AG04449 (cell line): ENCODE results near the gene YY1.

Source experiments
- CTCF ChIA-PET: fragments of 350-600 bp; formaldehyde crosslinking; extraction: SDS; loops from one replicate; lab custom pipeline; 2021; ENCODE audit warnings: antibody characterized with exemption; lab: Yijun Ruan, JAX
- POLR2A ChIA-PET: fragments of 400-600, 350-600 bp; formaldehyde crosslinking; extraction: SDS; loops from one replicate; lab custom pipeline; 2020; ENCODE audit warnings: antibody characterized with exemption, inconsistent platforms; lab: Yijun Ruan, JAX
- DNase-seq: peaks from one replicate; pipeline ENCODE4 v3.0.0-alpha.2; 2010; ENCODE audit warnings: low read depth, low spot score
- H3K4me3 ChIP-seq: 2 replicates; pipeline ENCODE4 v1.5.1; 2011; ENCODE audit warnings: low read depth, mild to moderate bottlenecking, control low read depth, low read length
- TF ChIP-seq, protein P1 (sequence below): IDR thresholded peaks from one replicate; pipeline ENCODE4 v1.5.1; 2011; ENCODE audit warnings: mild to moderate bottlenecking, moderate library complexity, low read length, control low read depth, inconsistent platforms; ENCODE audit not compliant: insufficient read depth; ENCODE audit errors: missing control alignments

The YY1 gene

DNA sequence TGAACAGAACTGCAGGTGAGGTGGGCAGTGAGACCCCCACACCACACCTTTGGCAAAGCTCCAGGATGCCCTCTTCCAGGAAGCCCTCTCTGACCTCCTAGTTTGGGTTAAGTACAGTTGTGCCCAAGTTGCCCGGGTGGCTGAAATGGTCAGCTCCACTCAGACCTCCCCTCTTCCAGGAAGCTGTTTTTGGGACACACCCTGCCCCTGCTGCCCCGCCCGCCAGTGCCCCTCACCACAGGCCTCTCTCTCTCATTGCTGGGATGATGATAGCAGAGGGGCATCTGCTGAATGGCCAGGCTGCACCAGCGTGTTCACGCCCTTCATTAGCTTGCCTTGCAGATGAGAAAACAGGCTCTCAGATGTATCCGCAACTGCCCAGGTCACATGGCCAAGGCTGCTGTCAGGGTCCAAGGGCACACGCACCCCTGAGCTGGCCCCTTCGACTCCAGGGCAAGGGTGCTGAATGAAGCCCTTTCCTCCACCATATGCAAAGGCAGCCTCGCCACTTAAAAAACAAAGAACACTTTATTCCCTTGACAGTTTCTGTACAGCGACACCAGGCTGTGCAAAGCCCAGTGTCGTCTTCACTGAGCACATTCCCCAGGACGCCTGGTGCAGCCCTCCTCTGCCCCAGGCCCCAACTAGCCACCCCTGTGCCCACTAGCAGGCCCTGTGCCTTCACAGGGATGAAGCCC, 51.8 kb downstream of the YY1 start:
- H3K4me3 ChIP-seq: no peak overlapping the region
- no peak for DNase-seq
- CTCF ChIA-PET: interaction anchor here (1.0 to 2.2 kb wide), 4 partner anchors 12 to 94 kb away, joined by 3 to 8 read pairs (median 6); no protein-coding TSS in a partner anchor
- TF ChIP-seq, protein P1, sequence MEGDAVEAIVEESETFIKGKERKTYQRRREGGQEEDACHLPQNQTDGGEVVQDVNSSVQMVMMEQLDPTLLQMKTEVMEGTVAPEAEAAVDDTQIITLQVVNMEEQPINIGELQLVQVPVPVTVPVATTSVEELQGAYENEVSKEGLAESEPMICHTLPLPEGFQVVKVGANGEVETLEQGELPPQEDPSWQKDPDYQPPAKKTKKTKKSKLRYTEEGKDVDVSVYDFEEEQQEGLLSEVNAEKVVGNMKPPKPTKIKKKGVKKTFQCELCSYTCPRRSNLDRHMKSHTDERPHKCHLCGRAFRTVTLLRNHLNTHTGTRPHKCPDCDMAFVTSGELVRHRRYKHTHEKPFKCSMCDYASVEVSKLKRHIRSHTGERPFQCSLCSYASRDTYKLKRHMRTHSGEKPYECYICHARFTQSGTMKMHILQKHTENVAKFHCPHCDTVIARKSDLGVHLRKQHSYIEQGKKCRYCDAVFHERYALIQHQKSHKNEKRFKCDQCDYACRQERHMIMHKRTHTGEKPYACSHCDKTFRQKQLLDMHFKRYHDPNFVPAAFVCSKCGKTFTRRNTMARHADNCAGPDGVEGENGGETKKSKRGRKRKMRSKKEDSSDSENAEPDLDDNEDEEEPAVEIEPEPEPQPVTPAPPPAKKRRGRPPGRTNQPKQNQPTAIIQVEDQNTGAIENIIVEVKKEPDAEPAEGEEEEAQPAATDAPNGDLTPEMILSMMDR: no peak
- POLR2A ChIA-PET: no interaction called here

DNA sequence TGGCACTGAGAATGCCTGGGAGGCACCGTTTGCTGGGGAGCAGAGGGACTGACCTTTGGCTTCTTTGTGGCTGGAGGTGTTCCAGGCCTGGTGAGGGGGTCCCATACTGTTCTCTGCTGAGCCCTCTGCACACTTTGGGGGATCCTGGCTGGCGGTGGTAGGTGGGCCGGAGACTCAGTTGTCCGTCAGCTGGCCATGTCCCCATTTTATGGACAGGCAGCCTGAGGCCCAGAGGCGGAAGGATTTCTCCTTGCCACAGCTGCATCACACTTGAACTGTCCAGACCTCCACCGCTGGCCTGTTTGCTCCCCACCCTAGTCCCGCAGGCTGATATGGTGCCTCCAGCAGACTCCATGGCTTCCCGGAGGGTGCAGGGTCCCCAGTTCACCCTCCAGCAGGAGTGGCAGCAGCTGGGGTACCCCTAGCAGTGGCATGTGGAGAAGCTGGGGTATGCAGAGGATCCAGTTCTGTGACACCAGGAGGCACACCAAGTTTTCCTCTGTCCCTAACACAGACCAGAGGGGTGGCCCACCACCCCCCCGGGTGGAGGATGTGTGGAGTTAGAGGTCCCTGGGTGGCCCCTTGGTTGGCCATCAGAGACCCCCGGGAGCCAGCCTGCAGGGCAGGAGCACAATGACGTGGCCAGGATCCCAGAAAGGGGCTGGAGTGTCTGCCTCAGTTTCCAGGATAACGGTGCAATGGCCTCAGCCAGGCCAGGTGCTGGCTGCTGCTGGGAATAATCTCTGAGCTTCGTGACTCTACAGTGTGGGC, 52.5 kb downstream of the YY1 start:
- CTCF ChIA-PET: interaction anchor here (2.2 to 14.1 kb wide), 3 partner anchors 7 to 12 kb away, joined by 8 to 141 read pairs (median 26); no protein-coding TSS in a partner anchor
- no peak for DNase-seq
- H3K4me3 ChIP-seq: no peak overlapping the region
- TF ChIP-seq, protein P1: no peak
- POLR2A ChIA-PET: no interaction called here

DNA sequence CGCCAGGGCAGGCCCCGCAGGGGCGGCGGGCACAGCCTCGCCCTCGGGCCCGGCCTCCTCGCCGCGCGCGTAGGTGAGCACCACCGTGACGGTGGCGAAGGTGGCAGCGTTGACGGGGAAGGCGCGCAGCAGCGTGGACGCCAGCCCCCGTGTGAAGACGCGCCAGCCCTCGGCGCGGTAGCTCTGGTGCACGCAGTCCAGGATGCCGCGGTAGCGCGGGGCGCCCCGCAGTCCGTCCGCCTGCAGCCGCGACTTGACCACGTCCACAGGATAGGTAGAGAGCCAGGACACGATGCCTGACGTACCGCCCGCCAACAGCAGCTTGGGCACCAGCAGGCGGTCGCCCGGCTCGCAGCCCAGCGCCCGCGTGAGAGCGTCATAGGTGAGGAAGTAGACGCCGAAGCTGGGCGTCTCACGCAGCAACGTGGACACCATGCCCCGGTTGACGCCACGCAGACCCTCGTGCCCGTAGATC, 53.4 kb downstream of the YY1 start:
- ChIA-PET CTCF (interaction anchor here (4.2 to 14.1 kb wide), 2 partner anchors 8 to 11 kb away, joined by 26 to 141 read pairs; no protein-coding TSS in a partner anchor), POLR2A (no interaction called here)
- H3K4me3 ChIP-seq: no peak overlapping the region
- TF ChIP-seq, protein P1: no peak
- no peak for DNase-seq

DNA sequence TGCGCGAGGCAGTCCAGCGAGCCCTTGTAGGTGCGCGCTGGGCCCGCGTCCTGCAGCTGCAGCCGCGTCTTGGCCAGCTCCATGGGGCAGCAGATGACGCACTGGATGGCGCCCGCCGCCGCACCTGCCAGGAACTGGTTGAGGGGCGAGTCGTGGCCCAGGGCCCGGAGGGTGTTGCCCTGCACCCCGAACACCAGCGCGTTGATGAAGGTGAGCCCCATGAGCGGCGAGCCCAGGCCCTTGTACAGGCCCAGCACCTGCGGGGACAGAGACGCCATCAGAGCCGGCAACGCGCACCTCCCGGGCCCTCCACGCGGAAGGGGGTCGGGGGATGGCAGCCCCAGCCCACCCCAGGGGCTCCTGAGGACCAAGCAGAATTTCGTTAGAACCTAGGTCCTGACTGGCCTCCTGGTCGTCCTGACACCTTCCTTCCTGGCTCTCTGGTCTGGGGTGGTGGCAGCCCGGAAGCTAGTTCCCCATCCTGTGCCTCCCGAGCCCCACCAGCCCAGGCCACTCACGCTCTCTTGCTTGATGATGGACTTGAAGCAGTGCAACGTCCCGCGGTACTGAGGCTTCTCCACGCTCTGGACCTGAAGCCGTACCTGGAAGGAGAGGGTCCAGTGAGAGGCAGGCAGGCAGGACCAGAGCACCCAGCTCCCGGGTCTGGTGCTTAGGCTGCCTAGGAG, 54.0 kb downstream of the YY1 start:
- DNase-seq: no peak
- ChIA-PET CTCF (interaction anchor here (4.2 to 14.1 kb wide), 2 partner anchors 8 to 10 kb away, joined by 26 to 141 read pairs; no protein-coding TSS in a partner anchor), POLR2A (no interaction called here)
- no peak overlapping the region for H3K4me3 ChIP-seq
- TF ChIP-seq, protein P1: no peak

DNA sequence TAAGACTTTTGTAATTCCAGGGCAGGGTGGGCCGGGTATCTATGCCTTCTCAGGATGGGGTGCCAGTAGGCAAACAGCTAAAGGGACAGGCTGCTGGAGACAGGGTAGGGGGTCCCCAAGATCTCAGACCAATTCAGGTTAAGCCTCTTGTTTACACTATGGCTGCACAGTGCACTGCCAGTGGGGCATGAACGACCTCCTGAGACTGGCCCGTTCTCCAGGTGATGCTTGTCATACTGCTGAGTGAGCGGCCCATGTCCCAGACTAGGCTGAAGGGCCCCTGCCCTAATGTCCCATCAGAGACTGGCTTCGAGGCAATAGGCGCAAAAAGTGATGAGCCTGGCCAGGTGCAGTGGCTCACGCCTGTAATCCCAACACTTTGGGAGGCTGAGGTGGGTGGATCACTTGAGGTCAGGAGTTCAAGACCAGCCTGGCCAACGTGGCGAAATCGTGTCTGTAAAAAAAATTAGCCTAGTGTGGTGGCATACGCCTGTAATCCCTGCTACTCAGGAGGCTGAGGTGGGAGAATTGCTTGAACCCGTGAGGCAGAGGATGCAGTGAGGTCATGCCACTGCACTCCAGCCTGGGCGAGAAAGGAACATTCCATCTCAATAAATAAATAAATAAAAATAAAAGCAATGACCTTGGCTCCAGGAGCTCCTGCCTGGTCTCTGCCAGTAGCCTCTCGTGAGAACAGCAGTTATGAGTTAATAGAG, 54.7 kb downstream of the YY1 start:
- CTCF ChIA-PET: interaction anchor here (4.2 to 14.1 kb wide), 2 partner anchors 9 to 10 kb away, joined by 26 to 141 read pairs; no protein-coding TSS in a partner anchor

More for the DNA sequence above, 54.7 kb downstream of the YY1 start:
- DNase-seq: no peak
- POLR2A ChIA-PET: no interaction called here
- no peak overlapping the region for H3K4me3 ChIP-seq
- TF ChIP-seq, protein P1: no peak
